ENCODE results near the gene MAML2.

DNA sequence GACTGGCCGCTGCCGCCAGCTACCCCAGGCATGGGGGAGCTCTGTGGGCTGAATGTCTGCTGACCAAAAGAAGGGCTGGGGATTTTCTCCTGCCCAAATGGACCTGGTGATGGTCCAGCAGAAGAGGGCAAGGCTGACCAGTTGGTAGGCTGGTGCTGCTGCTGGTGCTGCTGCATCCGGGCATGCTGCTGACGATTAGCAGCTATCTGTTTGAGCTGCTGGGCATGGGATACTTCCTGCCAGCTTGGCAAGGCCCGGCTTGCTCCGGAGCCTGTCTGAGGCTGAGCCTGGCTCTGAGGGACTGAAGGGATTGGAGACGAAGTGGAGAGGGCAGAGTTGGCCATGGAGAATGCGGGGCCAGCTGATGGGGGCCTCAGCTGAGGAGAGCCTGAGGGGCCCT is 250.5 kb downstream of the MAML2 start:
- TF ChIP-seq CTCF (IDR thresholded peaks at IDR 0.05; ENCODE audit: low read length): no peak
- TF ChIP-seq EZH2 (optimal IDR thresholded peaks at IDR 0.05; ENCODE audit: low read depth, low read length): no peak

Measured in MM.1S (cell line).